G401.6 (cell line): ENCODE measurements around the gene RABAC1.
"Not testable (repeated sequence)": the region's sequence is repeated elsewhere in the genome, so short reads cannot be mapped to it uniquely, and the experiment has no call there.

Experiments used
- FAIRE-seq: peaks from 2 replicates; lab custom pipeline; 2012; peaks lifted over from hg19 to GRCh38; lab: Jason Lieb, UNC

RABAC1 gene

GRCh38 chr19:41959056-41960053 is at the start of gene RABAC1:
RABAC1 (minus strand) TSS chr19:41959321; CDS start chr19:41959292, 29 bp downstream.
- FAIRE-seq: peak; percentile 92

- no peak for FAIRE-seq
Measured at GRCh38 chr19:42006569-42006968, 47.4 kb upstream of the RABAC1 start.

- no peak for FAIRE-seq
Measured at GRCh38 chr19:42005504-42005903, 46.4 kb upstream of the RABAC1 start.

GRCh38 chr19:42003506-42004294 is 44.6 kb upstream of the RABAC1 start:
- no peak for FAIRE-seq

- FAIRE-seq: no peak
Measured at GRCh38 chr19:41999878-42000208, 40.7 kb upstream of the RABAC1 start.

GRCh38 chr19:41999071-41999877 is 40.2 kb upstream of the RABAC1 start:
- no peak for FAIRE-seq

GRCh38 chr19:41998246-41999020 is 39.3 kb upstream of the RABAC1 start:
- no peak for FAIRE-seq

- FAIRE-seq: no peak
Measured at GRCh38 chr19:41997851-41998229, 38.7 kb upstream of the RABAC1 start.

- no peak for FAIRE-seq
Measured at GRCh38 chr19:41997121-41997850, 38.2 kb upstream of the RABAC1 start.

GRCh38 chr19:41995959-41996797 is 37.1 kb upstream of the RABAC1 start:
- no peak for FAIRE-seq

GRCh38 chr19:41994994-41995958 is 36.2 kb upstream of the RABAC1 start:
- no peak for FAIRE-seq

GRCh38 chr19:41994521-41994971 is 35.4 kb upstream of the RABAC1 start:
- no peak for FAIRE-seq

GRCh38 chr19:41993612-41994483 is 34.7 kb upstream of the RABAC1 start, which contains the start of gene ATP1A3:
ATP1A3 (minus strand) TSS chr19:41994230; CDS start chr19:41994076, 154 bp downstream.
- FAIRE-seq: no peak

GRCh38 chr19:41991925-41992569 is 32.9 kb upstream of the RABAC1 start:
- FAIRE-seq: not testable (repeated sequence)

- no peak for FAIRE-seq
Measured at GRCh38 chr19:41991025-41991424, 31.9 kb upstream of the RABAC1 start.

GRCh38 chr19:41990615-41991014 is 31.5 kb upstream of the RABAC1 start:
- FAIRE-seq: no peak

- no peak for FAIRE-seq
Measured at GRCh38 chr19:41990028-41990427, 30.9 kb upstream of the RABAC1 start.
